Heart right ventricle (tissue), 16 donors: Measurements from ENCODE around the gene BRAT1. TPM values are rescaled to one million over a fixed set of nuclear protein-coding genes. Genes with fewer than 3 reads are reported as not detected.

Experiments used
- ATAC-seq, 8 donors: fragments of 200-7000 bp; cut with Tn5 transposase; one replicate each; pipeline ENCODE4 v1.9.1; 2020; ENCODE audit warnings: mild to moderate bottlenecking in 8 of 8, moderate library complexity in 8 of 8, moderate number of reproducible peaks in 1 of 8
- DNase-seq, 2 donors: peaks; one replicate each; pipeline ENCODE4 v3.0.0-alpha.2; 2020
- H3K27ac ChIP-seq, 10 donors: fragments of 200-600 bp; sonication (generic) in 2 of 10; one replicate each; pipeline versions ENCODE4 v1.5.0 to v1.8.0; 2020 to 2022; ENCODE audit warnings: mild to moderate bottlenecking in 3 of 10
- H3K27me3 ChIP-seq, 7 donors: fragments of 200-600 bp; one replicate each; pipeline ENCODE4 v1.8.0; 2021 to 2022; ENCODE audit warnings: mild to moderate bottlenecking in 2 of 7
- H3K36me3 ChIP-seq, 9 donors: fragments of 200-600 bp; sonication (generic) in 1 of 9; one replicate each; pipeline versions ENCODE4 v1.5.0 to v1.8.0; 2020 to 2022; ENCODE audit warnings: mild to moderate bottlenecking in 2 of 9
- H3K4me1 ChIP-seq, 9 donors: fragments of 200-600 bp; sonication (generic) in 1 of 9; one replicate each; pipeline versions ENCODE4 v1.5.0 to v1.8.0; 2020 to 2022; ENCODE audit warnings: mild to moderate bottlenecking in 4 of 9
- H3K4me3 ChIP-seq, 10 donors: fragments of 200-600 bp; sonication (generic) in 2 of 10; one replicate each; pipeline versions ENCODE4 v1.5.0 to v1.8.0; 2020 to 2022; ENCODE audit warnings: mild to moderate bottlenecking in 7 of 10, moderate library complexity in 2 of 10
- H3K9me3 ChIP-seq, 11 donors: fragments of 200-600 bp in 10 of 11; sonication (generic) in 2 of 11; one replicate each; pipeline versions ENCODE4 v1.5.0 to v1.8.0; 2013 to 2022; ENCODE audit warnings: mild to moderate bottlenecking in 2 of 11, control low read depth in 1 of 11, moderate library complexity in 1 of 11
- CTCF ChIP-seq, 9 donors: fragments of 200-600 bp; sonication (generic) in 2 of 9; IDR thresholded peaks; one replicate each; pipeline versions ENCODE4 v1.5.0 to v1.8.0; 2021 to 2022; ENCODE audit warnings: antibody characterized with exemption in 9 of 9, mild to moderate bottlenecking in 5 of 9, moderate library complexity in 1 of 9
- WGBS, 2 donors: extraction: QIAGEN DNeasy Blood & Tissue Kit; methylation state at CpG; one replicate each; pipeline ENCODE4 v1.1.7; 2013; ENCODE audit warnings: inconsistent platforms in 1 of 2; 5-methylcytosine and 5-hydroxymethylcytosine counted together
- intact Hi-C, 10 donors: fragments of 100-400 bp; cut with DNase I; formaldehyde crosslinking; loops; one replicate each; pipeline versions ENCODE4 v1.11.1 to v1.14.2; 2022
- polyA plus RNA-seq, 2 donors: library from polyadenylated mRNA; stranded (reverse); fragments of 200-250 nt; gene quantifications; one replicate each; pipeline ENCODE4 v1.2.3, GENCODE V29; 2013
- total RNA-seq, 10 donors: library from RNA; stranded (reverse); fragmentation: NEBNext Ultra II Directional in 3 of 10; extraction: Animal tissue kit (Norgen Biotek cat#: 25700) in 3 of 10; gene quantifications; one replicate each; pipeline versions ENCODE4 v1.2.1 to v1.2.4, GENCODE V29; 2021 to 2023
- donor health status: Arrhythmogenic right ventricular cardiomyopathy.
- donor health status: ischemic (EF 13 %, LVEDD 7.1; RV severe dilation, severe dysfunction).
- donor health status: healthy with polysubstance abuse.
- donor health status: DM: no; HTN: yes; CAD: no.
- donor health status: DM: no; HTN: no; CAD: no.
- donor health status: ischemic (EF 25% LVEDD 6.9; RV normal size, moderate dysfunction).
- donor health status: ischemic (EF 25% LVEDD 5.7; RV mildly dilated, moderate dysfunction).
- donor health status: healthy.
- donor health status: DM: yes; HTN: yes; CAD: no.
- donor health status: Ischemic cardiomyopathy.
- donor health status: ischemic (EF 35%, LVEDD 5.7; RV mildly dilated, moderate dysfunction).
- donor health status: nonischemic (EF 11% LVEDD 7.7; RV severe dilation, severe dysfunction).
- donor health status: DM: yes; HTN: yes; CAD: no.
- donor health status: PGD.
- donor health status: ischemic (EF 29% LVEDD 5.4; RV normal size, mild dysfunction).
- donor health status: nonischemic (EF 23%, LVEDD 6.1; RV moderate dilation, normal function).

The BRAT1 gene
- total and polyA plus RNA-seq, 12 donors, result 10.6 to 22.8 (median 13.9) TPM

GRCh38 chr7:2501947-2502646, 53.2 kb downstream of the BRAT1 start:
- intact Hi-C loops, result no loop called here
- WGBS, 2 donors, result 87 to 96% methylated on average over 8 to 9 of the region's 9 CpGs

GRCh38 chr7:2500701-2501100, 54.6 kb downstream of the BRAT1 start:
- H3K4me1 ChIP-seq, result peaks cover 0 to 25% (median 5%) of the 10 kb centered on the region in 9 donors
- no peak for ATAC-seq
- H3K27ac ChIP-seq, result no peak overlapping the region
- no peaks in the 10 kb centered on the region for H3K9me3 ChIP-seq
- no peak overlapping the region for H3K4me3 ChIP-seq
- no peak for TF ChIP-seq CTCF (IDR thresholded peaks at IDR 0.05)
- peaks cover 0 to 16% (median 6%) of the 10 kb centered on the region in 7 donors for H3K27me3 ChIP-seq
- WGBS, 2 donors, result 93 to 96% methylated on average over 12 of the region's 12 CpGs
- no peaks in the 10 kb centered on the region for H3K36me3 ChIP-seq
- intact Hi-C loops, result no loop called here
- DNase-seq, result no peak

More at GRCh38 chr7:2501947-2502646, 53.2 kb downstream of the BRAT1 start:
- peaks cover 0 to 15% (median 6%) of the 10 kb centered on the region in 7 donors for H3K27me3 ChIP-seq
- H3K27ac ChIP-seq, result no peak overlapping the region
- H3K4me1 ChIP-seq, result peaks cover 0 to 25% (median 5%) of the 10 kb centered on the region in 9 donors
- ATAC-seq (no peak), DNase-seq (no peak)
- no peak for TF ChIP-seq CTCF (IDR thresholded peaks at IDR 0.05)
- no peaks in the 10 kb centered on the region for H3K36me3 ChIP-seq
- no peak overlapping the region for H3K4me3 ChIP-seq
- no peaks in the 10 kb centered on the region for H3K9me3 ChIP-seq

GRCh38 chr7:2499719-2500430, 55.4 kb downstream of the BRAT1 start:
- H3K4me1 ChIP-seq, result peaks cover 0 to 27% (median 6%) of the 10 kb centered on the region in 9 donors
- no peak for TF ChIP-seq CTCF (IDR thresholded peaks at IDR 0.05)
- H3K4me3 ChIP-seq, result no peak overlapping the region
- WGBS, 2 donors, result 89 to 91% methylated on average over 26 to 27 of the region's 27 CpGs
- H3K27me3 ChIP-seq, result peaks cover 0 to 16% (median 6%) of the 10 kb centered on the region in 7 donors
- H3K27ac ChIP-seq, result no peak overlapping the region
- no peak for DNase-seq
- H3K36me3 ChIP-seq, result no peaks in the 10 kb centered on the region
- ATAC-seq, result no peak
- intact Hi-C loops, result no loop called here
- no peaks in the 10 kb centered on the region for H3K9me3 ChIP-seq

GRCh38 chr7:2499181-2499580, 56.1 kb downstream of the BRAT1 start:
- Histone ChIP-seq H3K4me3 (no peak overlapping the region), H3K4me1 (peaks cover 2 to 34% (median 13%) of the 10 kb centered on the region in 9 donors), H3K27ac (no peak overlapping the region), H3K36me3 (no peaks in the 10 kb centered on the region), H3K9me3 (no peaks in the 10 kb centered on the region), H3K27me3 (peaks cover 0 to 19% (median 6%) of the 10 kb centered on the region in 7 donors)
- ATAC-seq (no peak), DNase-seq (no peak)
- TF ChIP-seq CTCF (IDR thresholded peaks at IDR 0.05), result no peak
- WGBS, 2 donors, result 87 to 93% methylated on average over 7 of the region's 7 CpGs
- intact Hi-C loops, result no loop called here
